Gastrocnemius medialis (tissue), 4 donors: Measurements from ENCODE around the gene COLGALT1. TPM values are rescaled to one million over a fixed set of nuclear protein-coding genes. Genes with fewer than 3 reads are reported as not detected.

Experiments used
- ATAC-seq, 2 donors: fragments of 150-250 bp; one replicate each; pipeline ENCODE4 v1.9.1; 2016
- DNase-seq, 2 donors: peaks; one replicate each; pipeline ENCODE4 v3.0.0-alpha.2; 2019
- H3K27ac ChIP-seq, 4 donors: fragments of 200-600 bp; sonication (generic); 1 replicate in 1 of 4; 2 replicates in 3 of 4; pipeline ENCODE4 v1.5.1; 2016 to 2018; ENCODE audit warnings: mild to moderate bottlenecking in 2 of 4, moderate library complexity in 1 of 4
- H3K27me3 ChIP-seq, 3 donors: fragments of 200-600 bp; sonication (generic) in 2 of 3; 1 replicate in 1 of 3; 2 replicates in 2 of 3; pipeline versions ENCODE4 v1.5.1 to v1.6.0; 2016 to 2019; ENCODE audit warnings: mild to moderate bottlenecking in 1 of 3, moderate library complexity in 1 of 3
- H3K36me3 ChIP-seq, 2 donors: fragments of 200-600 bp; sonication (generic) in 1 of 2; one replicate each; pipeline ENCODE4 v1.5.1; 2017 to 2018
- H3K4me1 ChIP-seq, 2 donors: fragments of 200-600 bp; sonication (generic) in 1 of 2; one replicate each; pipeline ENCODE4 v1.5.1; 2016 to 2017; ENCODE audit warnings: mild to moderate bottlenecking in 2 of 2
- H3K4me3 ChIP-seq, 4 donors: fragments of 200-600 bp; sonication (generic) in 3 of 4; 1 replicate in 1 of 4; 2 replicates in 3 of 4; pipeline ENCODE4 v1.5.1; 2016 to 2019; ENCODE audit warnings: mild to moderate bottlenecking in 2 of 4
- H3K9me3 ChIP-seq, 3 donors: fragments of 200-600 bp; sonication (generic) in 2 of 3; 1 replicate in 1 of 3; 2 replicates in 2 of 3; pipeline ENCODE4 v1.5.1; 2016 to 2019
- POLR2A ChIP-seq, 2 donors: fragments of 450-650 bp; IDR thresholded peaks; one replicate each; pipeline ENCODE4 v1.6.1; 2017; ENCODE audit warnings: antibody characterized with exemption in 2 of 2, mild to moderate bottlenecking in 2 of 2, moderate library complexity in 2 of 2
- in situ Hi-C, 4 donors: fragments of 200-750 bp; cut with MboI; loops; one replicate each; pipeline versions ENCODE4 v1.15.0 to v1.8.0; 2017; ENCODE audit warnings: low sequenced_read_pairs in 4 of 4
- intact Hi-C: fragments of 100-400 bp; cut with DNase I; formaldehyde crosslinking; loops from one replicate; pipeline ENCODE4 v1.15.1; 2023; ENCODE audit warnings: low total_unique reads
- total RNA-seq, 4 donors: library from RNA; depleted of rRNA; stranded (reverse); fragments of >200 nt; gene quantifications; one replicate each; pipeline versions ENCODE4 v1.1.0 to v1.2.3, GENCODE V29; 2016
- TF ChIP-seq, protein P1 (sequence below), 5 experiments: fragments of 450-650 bp in 3 of 5; fragments of 200-600 bp in 2 of 5; sonication (generic) in 2 of 5; IDR thresholded peaks in 4 of 5; conservative IDR thresholded peaks in 1 of 5; 1 replicate in 4 of 5; 2 replicates in 1 of 5; pipeline ENCODE4 v1.5.1; 2016 to 2019; ENCODE audit warnings: antibody characterized with exemption in 5 of 5, mild to moderate bottlenecking in 3 of 5, moderate library complexity in 3 of 5

Gene COLGALT1
- total RNA-seq, 4 donors from 2014 or later = 16.6 to 33.2 (median 27.5) TPM

DNA sequence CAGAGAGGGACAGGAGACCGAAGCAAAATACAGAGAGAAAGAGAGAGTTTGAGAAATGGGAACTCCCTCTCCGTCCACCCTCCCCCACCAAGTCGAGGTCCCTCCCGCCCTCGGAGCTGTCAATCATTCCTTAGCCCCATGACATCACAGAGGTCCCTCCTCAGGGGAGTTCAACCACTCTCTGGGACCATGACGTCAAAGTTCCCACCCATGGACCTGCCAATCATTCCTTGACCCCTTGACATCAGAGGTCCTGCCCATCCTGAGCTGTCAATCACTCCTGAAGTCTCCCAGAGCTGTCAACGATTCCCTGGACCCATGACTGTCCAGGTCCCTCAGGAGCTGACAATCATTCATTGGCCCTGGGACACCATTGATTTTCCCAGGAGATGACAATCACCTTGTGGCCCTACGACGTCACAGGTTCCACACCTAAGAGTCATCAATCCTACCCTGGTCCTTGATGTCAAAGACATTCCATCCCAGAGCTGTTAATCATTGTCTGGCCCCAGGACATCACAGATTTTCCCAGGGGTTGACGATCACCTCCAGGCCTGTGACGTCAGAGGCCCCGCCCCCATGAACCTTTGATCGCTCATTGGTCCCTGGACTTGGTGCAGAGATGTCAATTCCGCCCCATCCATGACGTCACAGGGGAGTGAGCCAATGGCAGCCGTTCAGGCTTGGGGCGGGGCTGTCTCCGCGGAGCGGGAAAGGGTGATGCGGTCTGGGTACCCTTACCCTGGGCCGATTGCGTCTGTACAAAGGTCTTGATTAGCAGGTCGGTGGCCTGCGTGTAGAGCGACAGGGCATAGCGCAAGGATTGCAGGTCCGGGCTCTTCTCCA lies 61.7 kb downstream of the COLGALT1 start:
- ATAC-seq (no peak), DNase-seq (no peak)
- in situ Hi-C loops (loop anchor here in 1 of 4 donors (25.0 kb wide), 1 partner anchor 470 kb away; the partner anchor contains the start of genes IL12RB1 and MAST3), intact Hi-C loops (no loop called here)
- Histone ChIP-seq H3K4me3 (peak overlapping the region in 1 of 4 donors; percentile 25), H3K27me3 (peaks cover 15 to 40% (median 26%) of the 10 kb centered on the region in 3 donors), H3K36me3 (no peaks in the 10 kb centered on the region), H3K9me3 (peaks cover 0 to 3% (median 2%) of the 10 kb centered on the region in 3 donors), H3K27ac (no peak overlapping the region), H3K4me1 (no peaks in the 10 kb centered on the region)
- no peak for TF ChIP-seq POLR2A (IDR thresholded peaks at IDR 0.05)
- TF ChIP-seq, protein P1, sequence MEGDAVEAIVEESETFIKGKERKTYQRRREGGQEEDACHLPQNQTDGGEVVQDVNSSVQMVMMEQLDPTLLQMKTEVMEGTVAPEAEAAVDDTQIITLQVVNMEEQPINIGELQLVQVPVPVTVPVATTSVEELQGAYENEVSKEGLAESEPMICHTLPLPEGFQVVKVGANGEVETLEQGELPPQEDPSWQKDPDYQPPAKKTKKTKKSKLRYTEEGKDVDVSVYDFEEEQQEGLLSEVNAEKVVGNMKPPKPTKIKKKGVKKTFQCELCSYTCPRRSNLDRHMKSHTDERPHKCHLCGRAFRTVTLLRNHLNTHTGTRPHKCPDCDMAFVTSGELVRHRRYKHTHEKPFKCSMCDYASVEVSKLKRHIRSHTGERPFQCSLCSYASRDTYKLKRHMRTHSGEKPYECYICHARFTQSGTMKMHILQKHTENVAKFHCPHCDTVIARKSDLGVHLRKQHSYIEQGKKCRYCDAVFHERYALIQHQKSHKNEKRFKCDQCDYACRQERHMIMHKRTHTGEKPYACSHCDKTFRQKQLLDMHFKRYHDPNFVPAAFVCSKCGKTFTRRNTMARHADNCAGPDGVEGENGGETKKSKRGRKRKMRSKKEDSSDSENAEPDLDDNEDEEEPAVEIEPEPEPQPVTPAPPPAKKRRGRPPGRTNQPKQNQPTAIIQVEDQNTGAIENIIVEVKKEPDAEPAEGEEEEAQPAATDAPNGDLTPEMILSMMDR (IDR thresholded peaks at IDR 0.05 in 4 of 5, conservative IDR thresholded peaks at IDR 0.05 in 1 of 5) = no peak

DNA sequence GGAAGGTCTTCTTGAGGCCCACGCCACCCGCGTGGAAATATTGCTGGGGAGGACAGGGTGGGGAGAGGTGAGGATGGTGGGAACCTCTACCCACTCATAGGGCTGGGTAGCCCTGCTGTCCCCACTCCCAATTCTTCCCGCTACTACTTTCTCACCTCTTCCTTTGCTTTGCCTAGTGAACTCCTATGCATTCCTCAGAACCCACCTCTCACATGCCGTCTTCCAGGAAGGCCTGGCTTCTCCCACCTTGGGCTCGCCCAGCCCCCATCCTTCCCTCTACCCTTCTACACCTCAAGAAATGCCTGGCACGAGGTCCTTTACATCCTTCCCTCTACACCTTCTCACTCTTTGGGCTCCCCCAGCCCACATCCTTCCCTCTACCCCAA lies 62.4 kb downstream of the COLGALT1 start:
- H3K27me3 ChIP-seq = peaks cover 15 to 40% (median 26%) of the 10 kb centered on the region in 3 donors
- ATAC-seq (no peak), DNase-seq (no peak)
- intact Hi-C loops = no loop called here
- peaks cover 0 to 4% (median 3%) of the 10 kb centered on the region in 3 donors for H3K9me3 ChIP-seq
- H3K27ac ChIP-seq = no peak overlapping the region
- H3K4me3 ChIP-seq = no peak overlapping the region
- H3K36me3 ChIP-seq = no peaks in the 10 kb centered on the region
- in situ Hi-C loops = loop anchor here in 1 of 4 donors (25.0 kb wide), 1 partner anchor 470 kb away; the partner anchor contains the start of genes IL12RB1 and MAST3
- no peaks in the 10 kb centered on the region for H3K4me1 ChIP-seq
- no peak for TF ChIP-seq POLR2A (IDR thresholded peaks at IDR 0.05)
- TF ChIP-seq, protein P1 (IDR thresholded peaks at IDR 0.05 in 4 of 5, conservative IDR thresholded peaks at IDR 0.05 in 1 of 5) = no peak

DNA sequence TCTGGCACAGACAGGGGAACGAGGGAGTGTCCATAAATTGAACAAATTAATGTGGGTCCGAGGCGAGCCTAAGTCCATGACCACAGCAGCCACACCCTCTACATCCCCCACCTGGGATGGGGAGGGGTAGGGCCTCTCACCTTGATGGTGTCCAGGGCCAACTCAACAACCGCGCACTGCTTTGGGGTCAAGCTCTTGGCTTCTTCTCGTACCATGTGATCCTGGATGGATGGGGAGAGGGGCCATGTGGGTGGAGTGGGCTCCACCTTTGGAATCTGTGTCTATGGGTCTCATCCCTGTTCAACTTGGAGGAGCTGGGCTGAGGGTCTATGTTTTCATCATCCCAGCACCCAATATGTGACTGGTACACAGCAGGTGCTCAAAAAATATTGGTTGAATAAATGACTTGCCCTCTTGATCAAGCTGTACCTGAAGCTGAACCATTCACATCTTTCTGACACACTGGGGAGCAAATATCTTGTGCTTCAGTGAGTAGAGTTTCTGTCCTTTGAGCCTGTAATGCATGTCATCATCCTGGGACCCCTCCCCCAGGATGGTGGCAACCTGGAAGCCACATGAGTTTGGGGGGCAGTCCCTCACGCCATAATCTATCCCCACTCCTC lies 62.9 kb downstream of the COLGALT1 start:
- no peak for TF ChIP-seq POLR2A (IDR thresholded peaks at IDR 0.05)
- Histone ChIP-seq H3K27me3 (peaks cover 15 to 40% (median 26%) of the 10 kb centered on the region in 3 donors), H3K9me3 (peaks cover 0 to 4% (median 3%) of the 10 kb centered on the region in 3 donors), H3K4me1 (no peaks in the 10 kb centered on the region), H3K27ac (no peak overlapping the region), H3K36me3 (no peaks in the 10 kb centered on the region), H3K4me3 (no peak overlapping the region)
- DNase-seq (no peak), ATAC-seq (no peak)
- in situ Hi-C loops (loop anchor here in 1 of 4 donors (25.0 kb wide), 1 partner anchor 469 kb away; the partner anchor contains the start of genes IL12RB1 and MAST3), intact Hi-C loops (no loop called here)

DNA sequence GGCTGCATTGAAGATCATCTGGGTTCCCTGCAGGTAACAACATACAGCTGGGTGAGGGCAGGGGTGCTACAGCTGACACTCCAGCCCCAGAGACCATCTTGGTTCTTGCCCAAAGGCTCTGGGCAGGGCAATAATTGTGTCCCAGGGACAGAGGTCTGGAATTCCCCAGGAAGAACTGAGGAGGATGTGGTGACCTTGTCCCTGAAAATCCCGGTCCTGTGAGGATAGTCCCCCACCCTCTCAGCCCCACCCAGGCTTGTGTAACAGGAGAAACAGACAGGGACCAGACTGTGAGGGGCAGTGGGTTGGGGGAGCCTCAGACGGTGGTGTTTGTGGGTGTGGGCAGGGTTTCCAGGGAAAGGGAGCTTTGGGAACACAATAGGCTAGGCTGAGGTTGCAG lies 63.5 kb downstream of the COLGALT1 start:
- Histone ChIP-seq H3K36me3 (no peaks in the 10 kb centered on the region), H3K9me3 (peaks cover 0 to 4% (median 3%) of the 10 kb centered on the region in 3 donors), H3K27me3 (peaks cover 15 to 40% (median 26%) of the 10 kb centered on the region in 3 donors), H3K27ac (no peak overlapping the region), H3K4me1 (no peaks in the 10 kb centered on the region), H3K4me3 (no peak overlapping the region)
- ATAC-seq (no peak), DNase-seq (no peak)
- TF ChIP-seq, protein P1 (IDR thresholded peaks at IDR 0.05 in 4 of 5, conservative IDR thresholded peaks at IDR 0.05 in 1 of 5) = no peak
- TF ChIP-seq POLR2A (IDR thresholded peaks at IDR 0.05) = no peak
- intact Hi-C loops = no loop called here
- in situ Hi-C loops = loop anchor here in 1 of 4 donors (25.0 kb wide), 1 partner anchor 468 kb away; the partner anchor contains the start of genes IL12RB1 and MAST3

DNA sequence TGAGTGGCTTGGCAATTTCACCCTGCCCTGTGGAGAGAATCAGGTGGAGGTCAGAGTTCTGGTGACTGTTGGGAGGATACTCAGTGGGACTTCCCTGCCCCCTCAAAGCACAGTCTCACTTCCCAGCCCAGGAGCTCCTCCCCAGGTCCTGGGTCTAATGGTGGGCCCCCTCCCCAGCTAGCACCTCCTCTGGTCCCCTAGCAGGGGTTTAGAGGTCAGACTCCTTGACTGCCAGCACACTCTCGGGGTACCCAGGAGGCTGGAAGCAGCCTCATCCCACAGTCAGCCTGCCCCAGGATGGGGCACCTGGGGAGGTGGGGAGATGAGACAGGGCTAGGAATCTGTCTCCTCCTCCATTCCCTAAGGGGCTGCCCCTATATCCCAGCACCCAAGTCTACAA lies 65.2 kb downstream of the COLGALT1 start:
- Histone ChIP-seq H3K4me3 (no peak overlapping the region), H3K27ac (no peak overlapping the region), H3K4me1 (no peaks in the 10 kb centered on the region), H3K27me3 (peaks cover 6 to 26% (median 14%) of the 10 kb centered on the region in 3 donors), H3K9me3 (peaks cover 0 to 4% (median 3%) of the 10 kb centered on the region in 3 donors), H3K36me3 (no peaks in the 10 kb centered on the region)
- intact Hi-C loops = no loop called here
- DNase-seq = no peak
- no peak for TF ChIP-seq POLR2A (IDR thresholded peaks at IDR 0.05)
- TF ChIP-seq, protein P1 (IDR thresholded peaks at IDR 0.05 in 4 of 5, conservative IDR thresholded peaks at IDR 0.05 in 1 of 5) = no peak
- in situ Hi-C loops = loop anchor here in 1 of 4 donors (25.0 kb wide), 1 partner anchor 467 kb away; the partner anchor contains the start of genes IL12RB1 and MAST3
- no peak for ATAC-seq
